SK-N-SH (cell line): ENCODE results near the gene RBM28. TPM values are rescaled to one million over a fixed set of nuclear protein-coding genes. Genes with fewer than 3 reads are reported as not detected.
A peak's percentile ranks its signal among the peaks of the same experiment; 100 is the strongest.

ENCODE experiments used
- CTCF ChIA-PET: fragments of 300-600, 350-600 bp; formaldehyde crosslinking; extraction: SDS; loops from one replicate; lab custom pipeline; 2021; lab: Yijun Ruan, JAX
- POLR2A ChIA-PET: fragments of 350-600 bp; sonication (Branson Sonifier 250); formaldehyde crosslinking; extraction: SDS; loops from one replicate; lab custom pipeline; 2020; ENCODE audit warnings: antibody characterized with exemption, inconsistent platforms; lab: Yijun Ruan, JAX
- DNase-seq: peaks from one replicate; pipeline ENCODE4 v3.0.0; 2012
- H2AFZ ChIP-seq: fragments of 200-600 bp; sonication (generic); 2 replicates; pipeline ENCODE4 v1.8.1; 2016; ENCODE audit warnings: antibody characterized with exemption, mild to moderate bottlenecking, low read depth
- H3F3A ChIP-seq: fragments of 200-600 bp; sonication (generic); replicated peaks from 2 replicates; pipeline ENCODE3; 2016; ENCODE audit warnings: antibody characterized with exemption, mild to moderate bottlenecking; ENCODE audit not compliant: insufficient read depth
- H3K27ac ChIP-seq, 2 experiments: fragments of 200-500 bp in 1 of 2; fragments of 200-600 bp in 1 of 2; sonication (Bioruptor generic) in 1 of 2; sonication (generic), shearing (Covaris generic) in 1 of 2; 2 replicates each; pipeline versions ENCODE4 v1.5.1 to v1.6.1; 2014 to 2016; ENCODE audit warnings: low read depth in 2 of 2, inconsistent platforms in 1 of 2, low read length in 1 of 2, mild to moderate bottlenecking in 1 of 2, mixed read lengths in 1 of 2
- H3K27me3 ChIP-seq: fragments of 200-600 bp; sonication (generic), shearing (Covaris generic); 2 replicates; pipeline ENCODE4 v1.6.1; 2016; ENCODE audit warnings: mixed run types; ENCODE audit not compliant: insufficient read depth
- H3K36me3 ChIP-seq, 2 experiments: fragments of 200-500 bp in 1 of 2; fragments of 200-600 bp in 1 of 2; sonication (Bioruptor generic) in 1 of 2; sonication (generic) in 1 of 2; replicated peaks in 1 of 2; 2 replicates each; pipeline versions ENCODE3 to v1.5.1; 2014 to 2016; ENCODE audit warnings: low read length in 1 of 2, mild to moderate bottlenecking in 1 of 2; ENCODE audit not compliant: insufficient read depth in 2 of 2, control insufficient read depth in 1 of 2
- H3K4me1 ChIP-seq, 2 experiments: fragments of 200-500 bp in 1 of 2; fragments of 200-600 bp in 1 of 2; sonication (Bioruptor generic) in 1 of 2; sonication (generic), shearing (Covaris generic) in 1 of 2; 2 replicates each; pipeline versions ENCODE4 v1.5.1 to v1.6.1; 2014 to 2016; ENCODE audit warnings: low read depth in 1 of 2, low read length in 1 of 2, mixed run types in 1 of 2; ENCODE audit not compliant: insufficient read depth in 2 of 2, control insufficient read depth in 1 of 2
- H3K4me2 ChIP-seq: fragments of 200-600 bp; sonication (generic), shearing (Covaris generic); 2 replicates; pipeline ENCODE4 v1.6.1; 2017; ENCODE audit warnings: mixed run types
- H3K4me3 ChIP-seq, 2 experiments: fragments of 200-500 bp in 1 of 2; fragments of 200-600 bp in 1 of 2; sonication (Bioruptor generic) in 1 of 2; sonication (generic), shearing (Covaris generic) in 1 of 2; 2 replicates each; pipeline versions ENCODE4 v1.5.1 to v1.8.1; 2014 to 2016; ENCODE audit warnings: low read depth in 2 of 2, inconsistent platforms in 1 of 2, low read length in 1 of 2, mild to moderate bottlenecking in 1 of 2, mixed read lengths in 1 of 2, moderate library complexity in 1 of 2
- H3K79me2 ChIP-seq: fragments of 200-600 bp; sonication (generic); 2 replicates; pipeline ENCODE4 v1.8.1; 2017; ENCODE audit warnings: mild to moderate bottlenecking; ENCODE audit not compliant: insufficient read depth
- H3K9ac ChIP-seq: fragments of 200-600 bp; sonication (generic); 2 replicates; pipeline ENCODE4 v1.6.1; 2017; ENCODE audit warnings: mixed run types
- H3K9me2 ChIP-seq: fragments of 200-600 bp; sonication (generic); 2 replicates; pipeline ENCODE4 v1.6.1; 2017; ENCODE audit warnings: mixed run types
- H3K9me3 ChIP-seq: fragments of 200-600 bp; sonication (generic); 2 replicates; pipeline ENCODE4 v1.6.1; 2017; ENCODE audit warnings: mixed run types, mild to moderate bottlenecking, moderate library complexity
- H4K20me1 ChIP-seq: fragments of 200-600 bp; sonication (generic); 2 replicates; pipeline ENCODE4 v1.6.1; 2017; ENCODE audit warnings: mild to moderate bottlenecking, mixed run types; ENCODE audit not compliant: insufficient read depth
- CHD2 ChIP-seq: fragments of 150-350 bp; IDR thresholded peaks from 2 replicates; pipeline ENCODE4 v1.6.1; 2018; ENCODE audit warnings: low read length; ENCODE audit not compliant: partially characterized antibody
- EP300 ChIP-seq, 2 experiments: IDR thresholded peaks; 2 replicates each; pipeline versions ENCODE4 v1.4.0 to v1.6.1; 2012; ENCODE audit warnings: borderline replicate concordance in 1 of 2, low read depth in 1 of 2, low read length in 1 of 2
- GABPA ChIP-seq: IDR thresholded peaks from 2 replicates; pipeline ENCODE4 v1.4.0; 2012; ENCODE audit warnings: low read depth, mild to moderate bottlenecking
- GATA2 ChIP-seq: sonication (generic); formaldehyde crosslinking; IDR thresholded peaks from 2 replicates; pipeline ENCODE4 v1.5.0; 2020; ENCODE audit warnings: mild to moderate bottlenecking, missing genetic modification reagents
- JUND ChIP-seq: IDR thresholded peaks from 2 replicates; pipeline ENCODE4 v1.4.0; 2012
- NRF1 ChIP-seq: IDR thresholded peaks from 2 replicates; pipeline ENCODE4 v1.6.1; 2012; ENCODE audit warnings: low read depth, mild to moderate bottlenecking, low read length
- POLR2AphosphoS5 ChIP-seq: IDR thresholded peaks from 2 replicates; pipeline ENCODE4 v1.6.1; 2012; ENCODE audit warnings: low read depth, low read length
- RCOR1 ChIP-seq: fragments of 150-350 bp; IDR thresholded peaks from 2 replicates; pipeline ENCODE4 v1.6.1; 2017; ENCODE audit warnings: antibody characterized with exemption, low read length
- SIN3A ChIP-seq: IDR thresholded peaks from 2 replicates; pipeline ENCODE4 v1.6.1; 2012; ENCODE audit warnings: low read depth, mild to moderate bottlenecking, low read length, moderate library complexity, borderline replicate concordance
- TCF12 ChIP-seq: IDR thresholded peaks from 2 replicates; pipeline ENCODE4 v1.4.0; 2012
- TEAD4 ChIP-seq: IDR thresholded peaks from 2 replicates; pipeline ENCODE4 v1.4.0; 2012; ENCODE audit warnings: mild to moderate bottlenecking, borderline replicate concordance; ENCODE audit not compliant: insufficient read depth
- ZBTB33 ChIP-seq: IDR thresholded peaks from 2 replicates; pipeline ENCODE4 v1.4.0; 2012; ENCODE audit warnings: low read depth, borderline replicate concordance
- whole genome bisulfite sequencing: methylation state at CpG from one replicate; pipeline ENCODE4 v1.1.6; 2017; ENCODE audit warnings: low lambda C conversion rate; 5-methylcytosine and 5-hydroxymethylcytosine counted together
- polyA plus RNA-seq, 3 experiments: library from polyadenylated mRNA; depleted of rRNA; stranded (reverse); fragments of >200 nt; gene quantifications; 2 replicates each; pipeline ENCODE4 v1.2.3, GENCODE V29; 2012
- TF ChIP-seq, protein P1 (sequence below): fragments of 150-350 bp; IDR thresholded peaks from 2 replicates; pipeline ENCODE4 v1.6.1; 2016; ENCODE audit warnings: mild to moderate bottlenecking, low read depth, low read length
- TF ChIP-seq, protein P2 (sequence below): IDR thresholded peaks from 2 replicates; pipeline ENCODE4 v1.4.0; 2012; ENCODE audit warnings: low read depth, borderline replicate concordance
- TF ChIP-seq, protein P3 (sequence below): IDR thresholded peaks from 2 replicates; pipeline ENCODE4; 2012
- TF ChIP-seq, protein P4 (sequence below): IDR thresholded peaks from 2 replicates; pipeline ENCODE4 v1.4.0; 2012; ENCODE audit warnings: low read depth
- TF ChIP-seq, protein P5 (sequence below): fragments of 150-350 bp; IDR thresholded peaks from 2 replicates; pipeline ENCODE4 v1.6.1; 2017; ENCODE audit warnings: antibody characterized with exemption, low read length, low read depth, borderline replicate concordance

RBM28 gene
- polyA plus RNA-seq, 1 of the 3 experiments (the other 2 are of a cell fraction): 29.1 TPM

DNA sequence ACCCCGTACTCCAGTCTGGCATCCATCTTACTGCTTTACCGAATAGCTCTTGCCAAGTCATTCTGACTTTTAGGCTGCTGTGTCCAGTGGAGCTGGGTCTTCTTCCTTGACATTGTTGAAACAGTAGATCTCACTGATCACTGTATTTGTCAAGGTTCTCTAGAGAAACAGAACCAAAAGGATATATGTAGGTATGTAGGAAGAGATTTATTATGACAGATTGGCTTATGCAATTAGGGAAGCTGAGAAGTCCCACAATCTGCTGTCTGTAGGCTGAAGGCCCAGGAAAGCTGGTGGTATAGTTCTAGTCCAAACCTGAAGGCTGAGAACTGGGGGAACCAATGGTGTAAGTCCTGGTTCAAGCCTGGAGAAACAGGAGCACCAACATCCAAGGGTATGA lies 29.9 kb upstream of the RBM28 start:
- WGBS: 64% methylated on average over 2 of the region's 2 CpGs
- Histone ChIP-seq H3K9me2 (no peaks in the 10 kb centered on the region), H3K27ac (no peak overlapping the region), H3K4me2 (no peak overlapping the region), H3F3A (peaks cover 3% of the 10 kb centered on the region), H3K36me3 (no peaks in the 10 kb centered on the region), H3K79me2 (no peaks in the 10 kb centered on the region), H3K4me3 (no peak overlapping the region), H3K9ac (no peak overlapping the region), H2AFZ (no peak overlapping the region), H4K20me1 (no peaks in the 10 kb centered on the region), H3K4me1 (peaks cover 0 to 2% of the 10 kb centered on the region in 2 experiments; a peak in 1 of 4 replicates), H3K9me3 (no peaks in the 10 kb centered on the region), H3K27me3 (peaks cover 13% of the 10 kb centered on the region; the same call in 1 of the 2 replicates)
- ChIA-PET POLR2A (no interaction called here), CTCF (interaction anchor here (0.9 to 50.3 kb wide), 10 partner anchors 7 to 87 kb away, joined by 3 to 1901 read pairs (median 10); partner anchors contain the start of genes IMPDH1 and RBM28)
- no peak for TF ChIP-seq JUND
- TF ChIP-seq, protein P1, sequence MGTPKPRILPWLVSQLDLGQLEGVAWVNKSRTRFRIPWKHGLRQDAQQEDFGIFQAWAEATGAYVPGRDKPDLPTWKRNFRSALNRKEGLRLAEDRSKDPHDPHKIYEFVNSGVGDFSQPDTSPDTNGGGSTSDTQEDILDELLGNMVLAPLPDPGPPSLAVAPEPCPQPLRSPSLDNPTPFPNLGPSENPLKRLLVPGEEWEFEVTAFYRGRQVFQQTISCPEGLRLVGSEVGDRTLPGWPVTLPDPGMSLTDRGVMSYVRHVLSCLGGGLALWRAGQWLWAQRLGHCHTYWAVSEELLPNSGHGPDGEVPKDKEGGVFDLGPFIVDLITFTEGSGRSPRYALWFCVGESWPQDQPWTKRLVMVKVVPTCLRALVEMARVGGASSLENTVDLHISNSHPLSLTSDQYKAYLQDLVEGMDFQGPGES: no peak
- TF ChIP-seq, protein P2, sequence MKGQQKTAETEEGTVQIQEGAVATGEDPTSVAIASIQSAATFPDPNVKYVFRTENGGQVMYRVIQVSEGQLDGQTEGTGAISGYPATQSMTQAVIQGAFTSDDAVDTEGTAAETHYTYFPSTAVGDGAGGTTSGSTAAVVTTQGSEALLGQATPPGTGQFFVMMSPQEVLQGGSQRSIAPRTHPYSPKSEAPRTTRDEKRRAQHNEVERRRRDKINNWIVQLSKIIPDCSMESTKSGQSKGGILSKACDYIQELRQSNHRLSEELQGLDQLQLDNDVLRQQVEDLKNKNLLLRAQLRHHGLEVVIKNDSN: no peak
- no peak for TF ChIP-seq ZBTB33
- no peak for TF ChIP-seq RCOR1
- TF ChIP-seq POLR2AphosphoS5: no peak
- no peak for TF ChIP-seq NRF1
- peak; percentile 2 for DNase-seq

DNA sequence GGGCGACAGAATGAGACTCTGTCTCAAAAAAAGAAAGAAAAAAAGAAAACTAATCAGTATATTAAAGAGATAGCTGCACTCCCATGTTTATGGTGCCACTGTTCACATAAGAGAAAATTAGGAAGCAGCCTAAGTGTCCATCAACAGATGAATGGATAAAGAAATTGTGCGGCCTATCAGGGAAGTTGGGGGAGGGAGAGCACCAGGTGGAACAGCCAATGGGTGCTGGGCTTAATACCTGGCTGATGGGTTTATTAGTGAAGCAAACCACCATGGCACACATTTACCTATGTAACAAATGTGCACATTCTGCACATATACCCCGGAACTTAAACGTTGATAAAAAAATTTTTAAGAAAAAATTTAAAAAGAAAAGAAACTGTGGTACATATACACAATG lies 26.8 kb upstream of the RBM28 start:
- Histone ChIP-seq H4K20me1 (no peaks in the 10 kb centered on the region), H2AFZ (no peak overlapping the region), H3K4me3 (no peak overlapping the region), H3K9ac (no peak overlapping the region), H3K36me3 (no peaks in the 10 kb centered on the region), H3K9me3 (no peaks in the 10 kb centered on the region), H3F3A (no peaks in the 10 kb centered on the region), H3K4me1 (peaks cover 0 to 6% of the 10 kb centered on the region in 2 experiments; a peak in 1 of 4 replicates), H3K27me3 (peaks cover 14% of the 10 kb centered on the region; the same call in 1 of the 2 replicates), H3K9me2 (no peaks in the 10 kb centered on the region), H3K27ac (no peak overlapping the region), H3K4me2 (no peak overlapping the region), H3K79me2 (no peaks in the 10 kb centered on the region)
- 63% methylated on average over 4 of the region's 4 CpGs for WGBS
- ChIA-PET CTCF (interaction anchor here (0.8 to 50.3 kb wide), 3 partner anchors 10 to 46 kb away, joined by 3 to 1901 read pairs (median 439); partner anchors contain the start of genes IMPDH1 and RBM28), POLR2A (no interaction called here)
- no peak for DNase-seq
- TF ChIP-seq, protein P3, sequence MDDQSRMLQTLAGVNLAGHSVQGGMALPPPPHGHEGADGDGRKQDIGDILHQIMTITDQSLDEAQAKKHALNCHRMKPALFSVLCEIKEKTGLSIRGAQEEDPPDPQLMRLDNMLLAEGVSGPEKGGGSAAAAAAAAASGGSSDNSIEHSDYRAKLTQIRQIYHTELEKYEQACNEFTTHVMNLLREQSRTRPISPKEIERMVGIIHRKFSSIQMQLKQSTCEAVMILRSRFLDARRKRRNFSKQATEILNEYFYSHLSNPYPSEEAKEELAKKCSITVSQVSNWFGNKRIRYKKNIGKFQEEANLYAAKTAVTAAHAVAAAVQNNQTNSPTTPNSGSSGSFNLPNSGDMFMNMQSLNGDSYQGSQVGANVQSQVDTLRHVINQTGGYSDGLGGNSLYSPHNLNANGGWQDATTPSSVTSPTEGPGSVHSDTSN: no peak
- TF ChIP-seq EP300 (IDR thresholded peaks at IDR 0.05; ENCODE audit: borderline replicate concordance in 1 of 2, low read depth in 1 of 2, low read length in 1 of 2): no peak
- TF ChIP-seq RCOR1: no peak
- no peak for TF ChIP-seq NRF1
- TF ChIP-seq TCF12: no peak
- no peak for TF ChIP-seq SIN3A
- TF ChIP-seq CHD2: no peak
- no peak for TF ChIP-seq TEAD4
- TF ChIP-seq, protein P1: no peak
- TF ChIP-seq, protein P4, sequence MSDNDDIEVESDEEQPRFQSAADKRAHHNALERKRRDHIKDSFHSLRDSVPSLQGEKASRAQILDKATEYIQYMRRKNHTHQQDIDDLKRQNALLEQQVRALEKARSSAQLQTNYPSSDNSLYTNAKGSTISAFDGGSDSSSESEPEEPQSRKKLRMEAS: no peak
- TF ChIP-seq GATA2: no peak
- TF ChIP-seq GABPA: no peak
- TF ChIP-seq, protein P5, sequence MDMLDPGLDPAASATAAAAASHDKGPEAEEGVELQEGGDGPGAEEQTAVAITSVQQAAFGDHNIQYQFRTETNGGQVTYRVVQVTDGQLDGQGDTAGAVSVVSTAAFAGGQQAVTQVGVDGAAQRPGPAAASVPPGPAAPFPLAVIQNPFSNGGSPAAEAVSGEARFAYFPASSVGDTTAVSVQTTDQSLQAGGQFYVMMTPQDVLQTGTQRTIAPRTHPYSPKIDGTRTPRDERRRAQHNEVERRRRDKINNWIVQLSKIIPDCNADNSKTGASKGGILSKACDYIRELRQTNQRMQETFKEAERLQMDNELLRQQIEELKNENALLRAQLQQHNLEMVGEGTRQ: no peak
